Endodermal cell (in vitro differentiated cells): Measurements from ENCODE around the gene RALGPS1. TPM values are rescaled to one million over a fixed set of nuclear protein-coding genes. Genes with fewer than 3 reads are reported as not detected.

ENCODE experiments used
- DNase-seq: peaks from one replicate; pipeline ENCODE4 v3.0.0-alpha.2; 2017
- H3K27ac ChIP-seq: 2 replicates; pipeline ENCODE4 v1.5.1; 2013; ENCODE audit warnings: mild to moderate bottlenecking, low read depth, low read length, moderate library complexity
- H3K27me3 ChIP-seq: 2 replicates; pipeline ENCODE4 v1.6.1; 2013; ENCODE audit warnings: mild to moderate bottlenecking, low read length, moderate library complexity; ENCODE audit not compliant: insufficient read depth, control insufficient read depth, poor library complexity, severe bottlenecking
- H3K36me3 ChIP-seq: 2 replicates; pipeline ENCODE4 v1.7.0; 2013; ENCODE audit warnings: mild to moderate bottlenecking, low read length, moderate library complexity; ENCODE audit not compliant: control insufficient read depth, insufficient read depth
- H3K4me1 ChIP-seq: one replicate; pipeline ENCODE4 v1.7.0; 2013; ENCODE audit warnings: low read length; ENCODE audit not compliant: control insufficient read depth, insufficient read depth
- H3K4me3 ChIP-seq: 2 replicates; pipeline ENCODE4 v1.5.1; 2013; ENCODE audit warnings: mild to moderate bottlenecking, low read length, moderate library complexity
- H3K9ac ChIP-seq: 2 replicates; pipeline ENCODE4 v1.6.1; 2013; ENCODE audit warnings: mild to moderate bottlenecking, low read length, moderate library complexity; ENCODE audit not compliant: poor library complexity, severe bottlenecking; ENCODE audit errors: extremely low read depth
- H3K9me3 ChIP-seq: 2 replicates; pipeline ENCODE4 v1.6.1; 2013; ENCODE audit warnings: mild to moderate bottlenecking, low read length, moderate library complexity; ENCODE audit not compliant: control insufficient read depth
- H3K27ac Mint-ChIP-seq: 2 replicates; pipeline ENCODE4 v1.8.0; 2020; ENCODE audit warnings: mixed read lengths
- H3K27me3 Mint-ChIP-seq: 2 replicates; pipeline ENCODE4 v1.8.0; 2021; ENCODE audit warnings: mild to moderate bottlenecking, mixed read lengths; ENCODE audit not compliant: insufficient read depth
- H3K36me3 Mint-ChIP-seq: 2 replicates; pipeline ENCODE4 v1.8.0; 2020; ENCODE audit warnings: low read depth, mixed read lengths
- H3K4me1 Mint-ChIP-seq: 2 replicates; pipeline ENCODE4 v1.8.0; 2020; ENCODE audit warnings: mixed read lengths
- H3K4me3 Mint-ChIP-seq: 2 replicates; pipeline ENCODE4 v1.8.0; 2020; ENCODE audit warnings: mild to moderate bottlenecking, moderate library complexity, mixed read lengths
- H3K9me3 Mint-ChIP-seq: 2 replicates; pipeline ENCODE4 v1.8.0; 2020; ENCODE audit warnings: mild to moderate bottlenecking, mixed read lengths
- WGBS, 2 experiments: methylation state at CpG; one replicate each; pipeline versions ENCODE4 v1.1.5 to v1.1.7; 2013; ENCODE audit warnings: missing lambda C conversion rate in 2 of 2, mixed read lengths in 1 of 2; ENCODE audit not compliant: insufficient coverage in 1 of 2, insufficient read length in 1 of 2; 5-methylcytosine and 5-hydroxymethylcytosine counted together
- total RNA-seq, 2 donors: library from RNA; stranded (reverse); fragmentation: NEBNext Ultra II Directional in 1 of 2; extraction: Animal tissue kit (Norgen Biotek cat#: 25700) in 1 of 2; gene quantifications; 2 replicates in 1 of 2; 3 replicates in 1 of 2; pipeline ENCODE4 v1.2.1, GENCODE V29; 2021
- TF ChIP-seq, protein P1 (sequence below): fragments of 200-600 bp; sonication (generic); conservative IDR thresholded peaks from 2 replicates; pipeline ENCODE4 v1.5.0; 2021; ENCODE audit warnings: antibody characterized with exemption, mild to moderate bottlenecking

The RALGPS1 gene
- total RNA-seq, 2 donors from 2014 or later, result 23.3 to 25.0 TPM

DNA sequence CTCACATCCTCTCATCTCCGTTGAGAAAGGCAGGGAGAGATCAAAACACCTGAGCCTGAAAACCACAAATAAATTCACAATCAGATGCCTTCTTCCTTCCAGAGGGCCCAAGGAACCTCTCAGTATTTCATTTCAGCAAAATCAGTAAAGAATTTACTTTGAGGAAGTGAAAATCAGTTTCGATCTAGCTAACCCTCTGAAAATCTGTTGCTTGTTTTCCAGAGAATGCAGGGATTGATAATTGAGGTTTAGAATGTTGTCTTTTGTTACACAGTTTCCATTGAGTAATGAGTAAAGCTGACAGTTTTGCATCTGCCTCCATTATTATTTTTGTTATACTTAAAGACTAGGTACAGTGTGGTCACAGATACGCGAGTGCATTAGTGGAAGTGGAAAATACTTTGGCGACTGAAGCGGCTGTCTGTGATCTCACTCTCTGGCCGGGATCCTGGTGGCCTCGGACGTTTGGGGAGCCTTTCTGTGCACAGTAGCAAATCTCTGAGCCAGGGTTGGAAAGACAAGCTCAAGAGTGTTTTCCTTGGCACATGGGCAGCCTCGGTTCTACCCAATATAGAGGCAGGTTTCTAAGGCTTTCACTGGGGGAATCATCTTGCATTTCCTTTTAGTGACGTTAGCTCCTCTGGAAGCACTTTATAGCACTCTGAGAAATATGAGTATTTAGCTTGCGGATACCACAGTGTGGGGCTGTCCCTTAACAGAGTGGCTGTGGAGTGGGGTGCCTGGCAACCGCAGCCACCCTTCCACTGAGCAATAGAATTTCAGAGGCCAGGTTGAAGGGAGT is 240.0 kb downstream of the RALGPS1 start:
- H3K36me3 Mint-ChIP-seq, result no peaks in the 10 kb centered on the region
- peaks cover 16% of the 10 kb centered on the region for H3K4me1 Mint-ChIP-seq
- no peak overlapping the region for H3K4me3 Mint-ChIP-seq
- H3K27me3 Mint-ChIP-seq, result no peaks in the 10 kb centered on the region
- Histone ChIP-seq H3K27ac (no peak overlapping the region), H3K27me3 (no peaks in the 10 kb centered on the region), H3K4me1 (peaks cover 6% of the 10 kb centered on the region), H3K36me3 (no peaks in the 10 kb centered on the region), H3K9ac (no peak overlapping the region), H3K9me3 (no peaks in the 10 kb centered on the region), H3K4me3 (no peak overlapping the region)
- no peak overlapping the region for H3K27ac Mint-ChIP-seq
- H3K9me3 Mint-ChIP-seq, result no peaks in the 10 kb centered on the region
- WGBS, 2 experiments, result 93 to 97% methylated on average over 9 to 13 of the region's 13 CpGs
- DNase-seq, result peak; percentile 30
- TF ChIP-seq, protein P1, sequence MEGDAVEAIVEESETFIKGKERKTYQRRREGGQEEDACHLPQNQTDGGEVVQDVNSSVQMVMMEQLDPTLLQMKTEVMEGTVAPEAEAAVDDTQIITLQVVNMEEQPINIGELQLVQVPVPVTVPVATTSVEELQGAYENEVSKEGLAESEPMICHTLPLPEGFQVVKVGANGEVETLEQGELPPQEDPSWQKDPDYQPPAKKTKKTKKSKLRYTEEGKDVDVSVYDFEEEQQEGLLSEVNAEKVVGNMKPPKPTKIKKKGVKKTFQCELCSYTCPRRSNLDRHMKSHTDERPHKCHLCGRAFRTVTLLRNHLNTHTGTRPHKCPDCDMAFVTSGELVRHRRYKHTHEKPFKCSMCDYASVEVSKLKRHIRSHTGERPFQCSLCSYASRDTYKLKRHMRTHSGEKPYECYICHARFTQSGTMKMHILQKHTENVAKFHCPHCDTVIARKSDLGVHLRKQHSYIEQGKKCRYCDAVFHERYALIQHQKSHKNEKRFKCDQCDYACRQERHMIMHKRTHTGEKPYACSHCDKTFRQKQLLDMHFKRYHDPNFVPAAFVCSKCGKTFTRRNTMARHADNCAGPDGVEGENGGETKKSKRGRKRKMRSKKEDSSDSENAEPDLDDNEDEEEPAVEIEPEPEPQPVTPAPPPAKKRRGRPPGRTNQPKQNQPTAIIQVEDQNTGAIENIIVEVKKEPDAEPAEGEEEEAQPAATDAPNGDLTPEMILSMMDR, result no peak

DNA sequence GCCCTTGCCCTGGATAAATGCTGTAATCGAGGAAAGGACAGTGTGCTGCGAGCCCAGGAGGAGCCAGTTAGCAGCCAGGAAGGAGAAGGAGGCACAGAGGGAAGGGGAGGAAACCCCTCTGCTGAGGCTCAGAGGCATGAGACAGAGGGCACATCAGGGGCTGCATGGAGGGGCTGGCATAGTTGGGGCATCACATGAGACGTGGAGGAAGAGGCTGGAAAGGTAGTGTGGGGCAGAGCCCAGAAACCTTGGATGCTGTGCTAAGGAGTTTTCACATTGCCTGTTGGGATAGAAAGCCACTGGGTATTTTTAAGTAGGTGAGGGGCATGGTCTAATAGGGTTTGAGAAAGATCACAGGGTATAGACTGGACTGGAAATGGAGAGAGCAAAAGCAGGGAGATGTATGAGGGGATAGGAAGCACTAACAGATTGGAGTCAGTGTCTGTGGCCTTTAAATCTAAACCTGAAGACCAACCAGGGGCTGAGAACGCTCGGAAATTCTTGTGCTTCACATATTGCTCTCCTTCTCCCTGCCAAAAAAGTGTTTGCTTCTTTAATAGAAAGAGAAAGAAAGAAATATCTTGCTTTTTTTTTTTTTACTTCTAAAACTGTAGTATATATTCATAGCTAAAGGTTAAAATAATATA is 240.9 kb downstream of the RALGPS1 start:
- no peaks in the 10 kb centered on the region for H3K36me3 Mint-ChIP-seq
- no peaks in the 10 kb centered on the region for H3K9me3 ChIP-seq
- TF ChIP-seq, protein P1, result no peak
- 90 to 97% methylated on average over 5 of the region's 5 CpGs for WGBS, 2 experiments
- H3K4me3 ChIP-seq, result no peak overlapping the region
- H3K27me3 ChIP-seq, result no peaks in the 10 kb centered on the region
- H3K4me1 ChIP-seq, result peaks cover 6% of the 10 kb centered on the region
- H3K27ac Mint-ChIP-seq, result no peak overlapping the region
- peak; percentile 28 for DNase-seq
- no peaks in the 10 kb centered on the region for H3K9me3 Mint-ChIP-seq
- H3K4me3 Mint-ChIP-seq, result no peak overlapping the region
- H3K27me3 Mint-ChIP-seq, result no peaks in the 10 kb centered on the region
- H3K9ac ChIP-seq, result no peak overlapping the region
- H3K36me3 ChIP-seq, result no peaks in the 10 kb centered on the region
- peaks cover 23% of the 10 kb centered on the region for H3K4me1 Mint-ChIP-seq
- H3K27ac ChIP-seq, result no peak overlapping the region

DNA sequence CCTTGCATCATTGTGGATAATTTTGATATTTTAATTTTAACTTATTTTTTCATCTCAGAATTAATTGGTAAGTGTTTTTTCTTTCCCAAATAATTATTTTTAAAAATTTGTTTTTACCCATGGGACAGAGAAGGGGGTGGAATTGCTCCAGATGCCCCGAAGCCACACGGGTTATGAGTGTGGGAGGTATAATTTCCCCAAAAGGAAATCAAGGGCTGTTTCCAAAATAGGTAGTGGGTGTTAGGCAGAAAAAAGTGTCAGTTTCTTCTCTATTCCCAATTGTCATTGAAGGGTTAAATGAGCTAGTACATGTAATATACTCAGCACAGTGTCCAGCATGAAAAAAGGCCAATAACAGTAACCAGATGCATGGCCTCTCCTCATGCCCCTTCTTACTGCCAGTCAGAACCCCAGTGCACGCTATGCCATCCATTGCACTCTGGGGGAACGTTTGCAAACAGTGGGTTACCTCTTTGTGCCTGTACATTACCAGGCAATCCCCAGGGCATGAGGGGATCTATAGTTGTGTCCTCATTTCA is 244.3 kb downstream of the RALGPS1 start:
- peaks cover 29% of the 10 kb centered on the region for H3K4me1 Mint-ChIP-seq
- H3K27me3 ChIP-seq, result no peaks in the 10 kb centered on the region
- no peak for DNase-seq
- no peak overlapping the region for H3K27ac Mint-ChIP-seq
- no peaks in the 10 kb centered on the region for H3K36me3 ChIP-seq
- no peak overlapping the region for H3K4me3 ChIP-seq
- H3K9ac ChIP-seq, result no peak overlapping the region
- no peaks in the 10 kb centered on the region for H3K9me3 ChIP-seq
- H3K27ac ChIP-seq, result no peak overlapping the region
- peaks cover 6% of the 10 kb centered on the region for H3K4me1 ChIP-seq
- H3K9me3 Mint-ChIP-seq, result no peaks in the 10 kb centered on the region
- no peak overlapping the region for H3K4me3 Mint-ChIP-seq
- no peaks in the 10 kb centered on the region for H3K36me3 Mint-ChIP-seq
- TF ChIP-seq, protein P1, result no peak
- 84 to 85% methylated on average over 4 of the region's 4 CpGs for WGBS, 2 experiments
- H3K27me3 Mint-ChIP-seq, result no peaks in the 10 kb centered on the region
